HG03442 (cell line): ENCODE measurements around the gene ARHGAP22.

Experiments used
- ATAC-seq: cut with Tn5 transposase; IDR thresholded peaks from one replicate; pipeline ENCODE4 v1.9.1; 2021; ENCODE audit warnings: mild to moderate bottlenecking, moderate library complexity; ENCODE audit not compliant: unreplicated experiment

Gene ARHGAP22

GRCh38 chr10:48454302-48455054 is 150.4 kb downstream of the ARHGAP22 start:
- ATAC-seq, result no peak

GRCh38 chr10:48453451-48454301 is 151.2 kb downstream of the ARHGAP22 start:
- no peak for ATAC-seq

- no peak for ATAC-seq
Observed at GRCh38 chr10:48452879-48453412, 151.9 kb downstream of the ARHGAP22 start.

GRCh38 chr10:48451969-48452878 is 152.6 kb downstream of the ARHGAP22 start:
- no peak for ATAC-seq

- ATAC-seq, result no peak
Observed at GRCh38 chr10:48450741-48451466, 154.0 kb downstream of the ARHGAP22 start.

- ATAC-seq, result no peak
Observed at GRCh38 chr10:48450233-48450740, 154.6 kb downstream of the ARHGAP22 start.

- ATAC-seq, result no peak
Observed at GRCh38 chr10:48449501-48450232, 155.2 kb downstream of the ARHGAP22 start.

GRCh38 chr10:48448796-48449195 is 156.1 kb downstream of the ARHGAP22 start:
- ATAC-seq, result no peak

GRCh38 chr10:48447356-48448215 is 157.3 kb downstream of the ARHGAP22 start:
- ATAC-seq, result no peak

- ATAC-seq, result no peak
Observed at GRCh38 chr10:48446785-48447184, 158.1 kb downstream of the ARHGAP22 start.

- no peak for ATAC-seq
Observed at GRCh38 chr10:48445932-48446331, 158.9 kb downstream of the ARHGAP22 start.

GRCh38 chr10:48444861-48445841 is 159.7 kb downstream of the ARHGAP22 start:
- ATAC-seq, result no peak

GRCh38 chr10:48444266-48444665 is 160.6 kb downstream of the ARHGAP22 start:
- ATAC-seq, result no peak

GRCh38 chr10:48442809-48443177 is 162.1 kb downstream of the ARHGAP22 start:
- no peak for ATAC-seq

- no peak for ATAC-seq
Observed at GRCh38 chr10:48442090-48442808, 162.6 kb downstream of the ARHGAP22 start.

- no peak for ATAC-seq
Observed at GRCh38 chr10:48440771-48441170, 164.1 kb downstream of the ARHGAP22 start.
